GM19397 (cell line): ENCODE measurements around the gene GALT.

Experiments
- ATAC-seq: cut with Tn5 transposase; IDR thresholded peaks from one replicate; pipeline ENCODE4 v1.9.1; 2021; ENCODE audit warnings: mild to moderate bottlenecking, moderate library complexity; ENCODE audit not compliant: unreplicated experiment

GALT gene

DNA sequence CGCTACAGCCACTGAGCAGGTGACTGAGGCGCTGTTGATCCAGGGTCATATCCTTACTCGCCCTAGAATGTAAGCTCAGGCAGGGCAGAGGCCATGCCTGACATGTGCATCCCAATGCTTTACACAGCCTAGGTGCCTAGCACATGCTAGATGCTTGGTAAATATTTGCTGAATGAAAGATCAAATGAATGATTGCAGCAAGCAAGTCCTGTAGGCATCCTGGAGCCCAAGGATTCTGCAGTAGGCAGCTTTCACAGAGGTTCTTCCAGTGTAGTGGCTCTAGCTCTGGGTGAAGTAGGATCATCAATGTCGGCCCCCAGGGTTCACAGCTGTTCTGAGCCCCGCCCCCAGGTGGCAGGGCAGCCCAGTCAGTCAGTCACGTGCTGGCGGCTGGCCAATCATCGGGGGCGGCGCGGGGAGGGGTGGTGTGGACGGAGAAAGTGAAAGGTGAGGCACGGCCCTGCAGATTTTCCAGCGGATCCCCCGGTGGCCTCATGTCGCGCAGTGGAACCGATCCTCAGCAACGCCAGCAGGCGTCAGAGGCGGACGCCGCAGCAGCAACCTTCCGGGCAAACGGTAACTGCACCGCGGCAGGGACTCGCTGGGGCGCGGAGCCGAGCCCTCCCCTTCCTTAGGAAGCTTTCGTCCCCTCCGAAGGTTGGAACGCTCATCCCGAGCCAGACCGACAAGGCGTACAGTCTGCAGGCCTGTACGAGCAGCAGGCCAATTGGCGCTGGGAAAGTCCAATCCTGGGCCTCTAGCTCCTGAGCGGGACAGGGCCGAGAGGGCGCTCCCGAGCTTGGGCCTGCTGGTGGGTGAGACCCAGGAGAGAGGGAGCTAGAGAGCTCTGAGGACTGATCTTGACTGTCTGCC lies at the start of gene GALT:
TSS of gene GALT (plus strand) at position 465 of the 873 bp plus-strand sequence. CDS start at position 495, 30 bp downstream.
- ATAC-seq, result peak; percentile 90

DNA sequence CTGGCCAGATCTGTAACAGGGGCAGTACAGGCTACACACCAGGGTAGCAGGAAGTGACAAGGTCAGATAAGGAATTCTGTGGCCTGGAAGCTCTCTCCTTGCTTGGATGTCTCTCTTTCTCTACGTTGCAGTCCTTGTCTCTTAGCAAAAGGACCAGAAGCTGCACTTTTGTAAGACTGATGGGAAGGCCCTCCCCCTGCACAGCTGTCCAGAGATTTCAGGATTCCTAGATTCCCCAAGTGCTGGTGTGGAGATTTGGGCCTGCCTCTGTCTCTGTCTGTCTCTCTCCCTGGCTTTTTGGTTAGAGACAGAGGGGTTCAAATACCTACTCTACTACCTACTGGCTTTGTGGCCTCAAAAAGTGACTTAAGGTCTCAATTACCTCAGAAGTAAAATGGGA lies 46.9 kb upstream of the GALT start:
- ATAC-seq, result no peak

DNA sequence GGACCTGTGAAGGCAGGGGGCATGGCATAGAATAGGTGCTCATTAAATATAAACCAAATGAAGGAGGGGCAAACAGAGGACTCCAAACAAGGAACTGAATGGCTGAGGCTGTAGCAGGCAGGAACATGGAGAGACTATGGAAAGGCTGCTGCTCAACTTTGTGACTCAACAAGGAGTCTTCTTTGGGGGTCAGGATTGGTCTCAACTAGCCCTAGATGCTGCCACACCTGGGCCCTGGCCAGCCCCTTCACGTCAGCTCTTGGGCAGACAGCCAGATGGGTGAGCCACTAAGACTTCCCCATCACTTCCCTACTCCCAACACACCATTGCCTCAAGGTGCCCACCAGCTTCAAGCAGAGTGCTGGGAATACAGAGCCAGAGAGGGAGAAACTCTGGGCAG lies 45.6 kb upstream of the GALT start:
- ATAC-seq, result no peak

DNA sequence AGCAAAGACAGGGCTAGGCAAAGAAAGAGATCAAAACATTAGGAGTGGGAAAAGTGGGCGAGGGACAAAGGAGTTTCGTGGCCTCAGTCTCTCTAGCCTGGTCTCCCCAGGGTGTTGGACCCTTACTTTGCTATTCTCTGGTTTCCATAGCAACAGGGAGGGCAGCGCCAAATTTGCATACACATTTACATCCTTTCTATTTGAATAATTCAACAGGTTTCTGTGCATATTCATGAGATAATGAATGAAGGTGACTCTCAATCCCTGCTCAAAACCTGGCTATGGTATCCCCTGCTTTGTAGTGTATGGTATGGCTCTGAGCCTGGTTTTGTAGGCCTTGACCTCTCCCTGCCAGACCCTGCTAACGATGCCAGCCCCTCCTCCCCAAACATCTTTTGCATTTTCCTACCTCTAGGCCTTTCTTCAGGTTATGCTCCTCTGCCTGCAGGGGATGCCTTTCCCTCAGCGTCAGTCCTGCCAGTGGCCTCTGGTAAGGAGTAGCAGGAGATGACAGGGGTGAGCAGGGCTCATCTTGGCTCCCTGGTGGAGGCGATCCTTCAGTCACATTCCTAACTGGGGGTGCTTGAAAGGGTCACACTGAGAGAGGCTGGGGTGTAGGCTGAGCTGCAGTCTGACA lies 44.4 kb upstream of the GALT start:
- no peak for ATAC-seq

DNA sequence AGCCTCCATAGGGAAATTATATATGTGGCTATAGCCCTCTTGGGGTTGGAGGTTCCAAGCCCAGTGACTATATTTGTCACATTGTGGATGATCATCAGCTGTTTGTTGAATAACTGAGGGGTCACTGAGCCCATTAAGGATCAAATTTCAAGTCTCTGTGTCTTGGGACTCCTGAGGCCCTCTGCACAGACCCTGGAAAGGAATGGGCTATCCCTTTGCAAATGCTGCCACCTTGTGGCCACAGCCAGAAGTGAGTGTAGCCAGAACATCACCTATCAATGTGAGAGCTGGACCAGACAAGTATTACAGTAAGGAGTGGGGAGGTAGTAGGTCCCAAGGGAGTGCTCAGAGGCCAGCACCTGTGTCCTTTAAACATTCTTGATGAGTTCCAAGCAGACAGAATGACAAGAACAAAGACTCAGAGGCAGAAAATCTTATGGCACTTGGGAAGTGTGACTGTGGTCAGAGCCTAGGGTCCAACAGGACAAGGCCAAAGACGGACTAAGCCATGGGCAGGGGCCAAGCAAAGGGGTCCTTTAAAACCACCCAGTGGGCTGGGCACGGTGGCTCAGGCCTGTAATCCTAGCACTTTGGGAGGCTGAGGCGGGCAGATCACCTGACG lies 42.8 kb upstream of the GALT start:
- no peak for ATAC-seq

DNA sequence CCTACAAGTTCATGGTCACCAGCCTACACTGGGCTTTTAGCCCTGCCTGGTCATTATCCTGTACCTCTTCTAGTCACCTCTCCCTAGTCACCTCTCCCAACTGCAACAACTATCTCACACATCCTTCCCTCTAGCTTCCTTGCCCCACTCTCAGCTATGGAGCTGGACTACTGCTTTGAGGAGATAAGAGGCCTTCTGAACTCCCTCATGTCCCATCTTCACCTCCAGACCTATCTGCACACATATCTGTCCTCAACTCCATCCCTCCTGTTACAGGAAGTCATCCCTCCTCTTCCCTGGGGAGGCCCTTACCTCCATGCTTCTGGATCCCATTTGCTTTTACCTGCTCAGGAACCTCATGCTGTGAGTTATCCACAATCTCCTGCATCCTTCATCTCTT lies 40.3 kb upstream of the GALT start:
- ATAC-seq, result no peak

DNA sequence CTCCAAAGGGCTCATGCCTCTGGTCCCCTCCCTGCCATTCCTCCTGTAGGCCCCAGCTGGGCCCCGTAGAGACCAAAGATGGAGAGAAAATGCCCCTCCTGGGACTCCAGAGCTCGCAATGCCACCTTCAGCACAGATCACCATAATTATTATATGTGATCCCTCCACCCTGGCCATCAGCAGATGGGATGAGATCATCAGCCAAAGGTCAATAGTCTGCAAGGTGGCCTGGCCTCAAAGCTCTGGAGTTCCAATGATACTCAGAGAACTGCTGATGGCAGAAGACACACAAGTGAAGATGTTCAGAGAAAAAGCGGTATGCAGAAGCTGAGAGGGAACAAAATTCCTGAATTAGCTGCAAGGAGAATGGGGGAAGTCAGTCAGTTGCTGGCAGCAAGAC lies 39.6 kb upstream of the GALT start:
- no peak for ATAC-seq

DNA sequence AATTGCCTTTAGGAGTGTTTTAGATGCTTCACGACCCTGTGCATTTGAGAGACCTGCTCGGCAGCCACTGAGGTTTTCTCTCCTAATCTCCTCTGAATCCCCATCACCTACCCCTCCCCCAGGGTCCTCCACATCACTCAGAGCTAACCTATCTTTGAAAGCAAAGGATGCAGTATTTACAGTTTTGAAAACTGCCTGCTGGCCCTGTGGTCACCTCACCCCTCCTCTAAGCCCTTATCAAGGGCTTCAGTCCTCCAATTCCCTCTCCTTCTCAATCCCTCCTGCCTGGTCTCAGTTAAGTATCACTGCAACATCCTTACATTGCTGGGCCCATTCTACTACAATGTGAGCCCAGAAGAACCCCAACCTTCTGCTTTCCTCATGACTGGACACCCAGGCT lies 39.1 kb upstream of the GALT start:
- ATAC-seq, result no peak

DNA sequence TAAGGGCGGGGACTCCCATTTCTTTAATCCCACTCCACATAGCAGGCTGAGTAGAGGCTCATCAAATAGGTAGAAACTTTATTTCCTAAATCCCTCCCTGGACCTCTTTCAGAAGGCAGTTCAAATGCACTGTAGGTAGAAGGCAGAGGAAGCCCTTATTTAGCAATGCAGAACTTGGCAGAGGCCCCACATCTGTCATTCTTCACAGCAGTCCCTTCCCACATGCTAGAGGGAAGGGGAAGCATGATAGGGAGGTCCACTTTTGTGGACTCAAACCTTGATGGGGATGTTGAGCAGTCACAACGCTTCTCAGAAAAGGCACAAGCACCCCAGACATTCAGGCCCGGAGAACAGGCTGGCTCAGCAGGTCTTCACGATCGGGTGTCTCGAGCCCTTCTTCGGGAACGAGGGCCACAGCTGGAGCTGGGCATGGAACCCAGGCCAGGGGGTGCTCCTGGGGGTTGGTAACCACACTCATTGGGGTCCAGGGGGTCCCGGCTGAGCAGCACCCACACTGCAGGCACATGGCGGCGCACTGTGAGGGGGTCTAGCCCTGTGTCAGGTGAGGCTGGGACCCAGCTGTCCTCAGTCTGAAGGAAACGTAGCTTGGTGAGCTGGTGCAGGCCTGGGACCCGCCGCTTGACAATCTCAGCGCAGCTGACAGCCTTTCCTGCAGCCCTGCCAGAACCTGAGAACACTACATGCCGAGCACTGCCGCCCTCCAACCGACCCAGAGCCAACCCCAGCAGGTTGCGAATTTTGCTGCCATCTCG lies 35.9 kb upstream of the GALT start:
- ATAC-seq, result no peak

DNA sequence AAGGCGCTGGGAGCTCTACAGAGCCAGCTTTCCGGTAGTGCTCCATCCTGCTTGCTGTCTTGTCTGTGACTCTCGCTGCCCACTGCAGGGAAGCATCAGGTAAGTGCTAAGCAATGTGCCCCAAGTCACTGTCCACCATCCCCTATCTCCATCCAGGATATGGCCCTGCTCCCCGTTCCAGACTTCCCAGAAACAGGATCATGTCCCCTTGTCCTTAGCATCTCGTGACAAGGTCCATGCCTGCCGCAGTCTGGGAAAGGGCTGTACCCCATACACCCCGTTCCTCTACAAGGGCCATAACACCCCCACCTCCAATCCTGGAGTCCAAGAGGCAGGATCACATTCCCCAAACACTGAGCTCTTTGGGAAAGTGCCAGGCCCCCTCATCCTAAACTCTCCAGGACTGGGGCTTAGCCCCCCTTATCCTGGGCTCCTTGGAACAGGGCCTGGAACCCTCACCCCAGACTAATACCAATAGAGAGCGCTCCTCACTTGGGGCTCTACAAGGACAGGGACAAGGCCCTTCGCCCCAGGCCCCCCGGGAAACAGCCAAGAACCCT lies 35.1 kb upstream of the GALT start:
- no peak for ATAC-seq

DNA sequence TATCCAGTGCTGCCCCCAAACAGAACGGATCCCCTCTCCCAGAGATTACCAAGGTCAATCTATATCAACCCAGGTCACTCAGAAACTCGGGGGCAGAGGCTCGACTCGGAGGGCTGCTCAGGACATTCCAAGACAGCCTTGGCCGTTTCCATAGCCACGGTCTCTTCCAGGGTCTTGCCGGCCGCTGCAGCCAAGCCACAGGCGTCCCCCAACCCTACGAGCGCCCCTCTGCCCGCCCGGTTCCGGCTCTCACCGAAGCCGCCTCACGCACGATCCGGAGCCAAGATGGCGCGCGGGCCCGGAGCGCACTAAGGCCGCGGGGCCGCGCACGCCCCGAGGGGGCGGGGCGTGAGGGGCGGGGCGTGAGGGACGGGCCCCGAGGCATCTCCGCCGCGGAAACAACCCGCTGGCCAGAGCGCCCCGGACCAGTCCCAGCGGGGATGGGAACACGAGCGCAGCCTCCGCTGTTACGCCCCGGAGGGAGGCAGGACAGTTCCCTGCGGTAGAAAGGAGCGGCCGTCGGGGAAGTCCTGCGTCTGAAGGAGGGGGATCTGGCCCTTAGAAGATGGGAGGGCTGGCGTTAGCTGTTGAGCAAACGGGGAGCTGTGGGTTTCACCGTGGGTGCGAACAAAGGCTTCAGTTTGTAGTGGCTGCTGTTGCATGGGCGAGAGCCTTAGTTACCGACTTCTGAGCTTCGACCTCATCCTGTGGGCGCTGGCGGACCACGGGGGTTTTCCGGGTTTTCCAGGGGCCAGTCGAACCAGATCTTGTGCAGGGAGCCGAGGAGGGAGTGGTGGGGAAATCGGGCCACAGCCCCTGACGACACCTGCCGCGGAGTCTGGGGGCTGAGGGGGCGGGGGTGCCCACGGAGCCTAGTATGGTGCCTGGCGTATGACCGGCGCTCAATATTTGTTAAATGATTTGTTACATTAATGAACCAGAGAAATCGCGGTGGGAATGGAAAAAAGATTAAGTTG lies 34.4 kb upstream of the GALT start, which contains the start of gene RPP25L:
TSS of gene RPP25L (minus strand) at position 287 of the 977 bp plus-strand sequence. CDS start 801 bp downstream, outside the sequence.
- peak; percentile 92 for ATAC-seq

DNA sequence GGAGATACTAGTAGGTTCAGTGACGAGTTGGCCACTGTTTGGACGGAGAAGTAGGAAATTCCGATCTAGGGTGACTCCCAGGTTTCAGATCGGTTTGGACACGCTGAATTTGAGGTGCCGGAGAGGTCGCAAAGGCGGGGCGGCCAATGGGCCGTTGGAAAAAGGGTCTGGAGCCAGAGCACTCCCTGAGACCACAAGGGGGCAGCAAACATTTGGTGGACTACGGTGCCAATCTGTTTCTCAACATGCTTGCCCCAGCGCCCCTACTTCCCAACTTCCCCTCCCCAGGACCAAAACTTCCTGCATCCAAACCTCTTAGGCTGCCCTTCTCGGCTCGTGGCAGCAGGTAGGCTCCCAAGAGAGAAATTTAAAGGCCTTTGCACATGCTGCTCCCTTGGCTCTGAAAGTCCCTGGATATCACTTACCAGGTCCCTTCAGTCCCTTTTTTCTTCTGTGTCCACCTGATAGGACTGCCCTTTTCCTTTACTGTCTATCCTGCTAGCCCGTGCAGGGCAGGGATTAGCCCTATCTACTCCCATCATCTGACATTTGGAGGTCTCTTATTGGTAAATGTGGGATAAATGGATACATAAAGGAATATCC lies 33.6 kb upstream of the GALT start:
- ATAC-seq, result no peak

DNA sequence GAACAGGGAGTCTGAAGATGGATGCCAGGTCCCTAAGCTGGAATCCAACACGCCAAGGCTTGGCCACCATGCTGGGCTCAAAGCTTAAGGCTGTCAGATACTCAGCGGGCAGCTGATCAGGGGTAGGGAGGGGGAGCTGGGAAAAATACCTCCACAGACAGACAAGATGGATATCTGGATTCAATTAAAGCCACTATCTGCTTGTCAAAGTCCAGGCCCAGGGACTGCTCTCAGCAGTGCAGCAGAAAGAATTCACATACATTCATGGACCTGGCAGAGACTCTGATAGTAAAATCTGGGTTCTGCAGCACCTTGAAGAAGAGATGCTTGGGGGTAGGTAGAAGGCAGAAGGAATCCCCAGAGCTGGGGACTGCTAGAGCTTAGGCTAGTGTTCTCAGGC lies 31.3 kb upstream of the GALT start:
- ATAC-seq, result no peak

DNA sequence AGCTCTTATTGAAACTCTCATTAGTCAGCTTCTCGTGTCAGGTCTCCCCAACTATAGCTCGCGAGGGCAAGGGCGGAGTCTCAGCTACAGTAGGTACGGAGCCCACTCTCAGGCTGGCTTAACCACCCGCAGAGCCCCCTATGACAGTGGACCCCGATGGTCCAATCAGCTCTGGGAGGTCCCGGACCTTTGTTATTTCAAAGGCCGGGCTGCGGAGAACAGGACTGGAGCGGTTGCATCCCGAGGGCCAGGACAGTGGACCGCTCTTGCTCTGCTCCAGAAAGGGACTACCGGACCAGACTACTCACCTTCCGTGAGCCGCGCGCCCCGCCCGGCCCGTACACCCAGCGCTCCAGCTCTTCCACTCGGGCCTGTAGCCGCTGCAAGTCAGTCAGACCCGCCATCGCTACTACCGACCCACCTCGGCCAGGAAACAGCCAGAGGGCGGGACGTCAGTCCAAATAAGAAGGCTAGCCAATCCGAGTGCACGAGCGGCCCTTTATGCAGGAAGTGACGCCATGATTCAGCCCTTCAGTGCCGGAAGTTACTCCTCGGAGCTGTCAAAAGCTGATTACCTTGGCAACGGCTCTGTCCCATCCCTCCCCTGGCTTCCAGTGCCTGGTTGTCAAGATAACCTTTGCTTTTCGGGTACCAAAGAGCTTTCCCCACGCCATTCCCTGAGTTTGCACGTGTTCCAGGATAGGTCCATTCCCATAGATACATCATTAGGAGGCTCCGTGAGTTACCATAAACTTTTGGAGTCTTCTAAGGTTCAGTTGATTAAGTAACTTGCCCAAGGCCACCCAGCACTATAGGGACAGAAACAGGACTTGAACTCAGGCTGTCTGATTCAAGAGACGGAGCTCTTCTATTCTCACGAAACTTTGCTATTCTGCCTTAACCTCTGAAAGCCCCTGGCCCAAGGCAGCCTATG lies 26.1 kb upstream of the GALT start, which contains the start of gene DCTN3:
TSS of gene DCTN3 (minus strand) at position 435 of the 934 bp plus-strand sequence. CDS start at position 404, 31 bp downstream.
- peak; percentile 97 for ATAC-seq

DNA sequence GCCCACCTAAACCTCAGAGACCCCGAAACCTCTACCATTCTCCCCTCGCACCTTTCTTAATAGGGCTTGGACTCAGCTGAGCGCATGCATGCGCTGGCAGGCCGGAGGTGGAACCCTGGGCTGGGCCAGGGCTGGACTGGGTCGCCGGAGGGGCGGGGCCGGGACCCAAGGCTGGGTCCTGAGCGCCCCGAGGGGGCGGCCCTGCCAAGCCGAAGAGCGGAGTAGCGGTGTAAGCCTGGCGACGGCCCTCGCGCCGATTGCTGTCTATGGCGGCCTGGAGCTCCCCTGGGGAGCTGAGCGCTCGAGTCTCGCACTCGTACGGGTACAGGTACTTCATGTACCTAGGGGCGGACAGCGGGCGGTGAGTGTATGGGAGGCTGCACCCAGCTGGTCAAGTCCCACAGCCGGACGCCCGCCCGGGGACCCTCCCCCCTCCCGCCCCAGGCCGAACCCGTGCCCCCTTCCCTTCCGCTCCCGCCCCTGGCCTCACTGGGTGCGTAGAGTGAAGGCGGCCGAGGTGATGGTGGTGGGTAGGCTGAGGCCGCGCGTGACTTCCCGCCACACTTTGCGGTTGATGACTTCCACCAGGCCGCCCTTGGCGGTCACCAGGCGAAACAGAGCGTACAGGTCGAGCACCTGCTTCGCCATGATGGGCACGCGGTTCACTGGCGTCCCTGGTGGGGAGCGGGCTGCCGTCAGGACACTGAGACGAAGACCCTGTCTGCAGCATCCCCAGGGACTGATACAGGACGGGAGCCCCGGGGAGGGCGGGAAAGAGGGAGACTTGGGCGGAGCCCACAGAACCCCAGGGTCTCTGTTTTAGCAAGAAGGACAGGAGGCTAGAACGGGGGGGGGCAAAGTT lies 22.9 kb upstream of the GALT start:
- ATAC-seq, result no peak

DNA sequence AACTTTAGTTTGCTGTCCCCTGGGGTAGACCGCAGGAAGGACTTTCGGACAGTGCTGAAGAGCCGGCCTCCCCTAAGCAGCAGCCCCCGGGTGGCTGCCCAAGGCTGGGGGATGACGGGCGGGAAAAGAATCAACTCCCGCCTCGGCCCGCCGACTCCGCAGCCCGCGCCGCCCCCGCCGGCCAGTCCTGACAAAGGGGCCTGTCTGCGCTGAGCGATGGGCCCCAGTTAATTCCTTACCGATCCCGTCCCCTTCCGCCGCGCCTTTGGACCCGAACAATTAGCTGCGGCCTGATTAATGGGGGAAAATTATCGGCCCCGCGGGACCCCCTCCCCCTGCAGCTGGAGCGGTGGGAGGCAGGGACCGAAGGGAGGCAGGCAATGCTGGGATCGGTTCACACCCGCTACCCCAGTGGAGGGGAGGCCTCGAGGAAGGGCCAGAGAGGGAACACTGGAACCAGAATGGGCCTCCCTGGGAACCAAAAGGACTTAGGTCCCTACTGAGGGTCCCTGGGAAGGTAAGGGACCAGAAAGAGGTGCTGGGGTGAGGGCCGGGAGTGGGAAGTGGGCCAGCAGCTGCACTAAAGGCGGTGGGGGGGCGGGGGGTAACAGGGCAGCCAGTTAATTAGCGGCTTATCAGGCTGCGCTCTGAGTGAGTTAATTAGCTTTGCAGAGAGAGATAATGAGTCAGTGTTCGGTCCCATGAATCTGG lies 21.8 kb upstream of the GALT start:
- no peak for ATAC-seq

DNA sequence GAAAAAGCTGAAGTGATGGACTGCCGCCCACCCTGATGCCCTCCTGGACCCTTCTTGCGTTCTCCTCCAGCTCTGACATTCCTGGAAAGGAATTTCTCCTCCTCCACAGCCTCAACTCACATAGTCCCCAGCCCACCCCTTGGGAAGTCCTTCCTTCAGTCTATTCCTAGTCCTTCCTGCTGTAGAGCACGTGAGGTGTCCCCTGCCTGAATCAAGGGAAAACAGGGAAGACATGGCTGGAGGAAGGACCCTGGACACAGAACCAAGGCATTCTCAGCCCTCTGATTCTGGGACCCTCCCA lies 21.3 kb upstream of the GALT start:
- no peak for ATAC-seq
